GM21447 (cell line): Measurements from ENCODE around the gene ADGRG6.

Source experiments
- ATAC-seq: cut with Tn5 transposase; IDR thresholded peaks from one replicate; pipeline ENCODE4 v1.9.1; 2021; ENCODE audit not compliant: unreplicated experiment

The ADGRG6 gene

DNA sequence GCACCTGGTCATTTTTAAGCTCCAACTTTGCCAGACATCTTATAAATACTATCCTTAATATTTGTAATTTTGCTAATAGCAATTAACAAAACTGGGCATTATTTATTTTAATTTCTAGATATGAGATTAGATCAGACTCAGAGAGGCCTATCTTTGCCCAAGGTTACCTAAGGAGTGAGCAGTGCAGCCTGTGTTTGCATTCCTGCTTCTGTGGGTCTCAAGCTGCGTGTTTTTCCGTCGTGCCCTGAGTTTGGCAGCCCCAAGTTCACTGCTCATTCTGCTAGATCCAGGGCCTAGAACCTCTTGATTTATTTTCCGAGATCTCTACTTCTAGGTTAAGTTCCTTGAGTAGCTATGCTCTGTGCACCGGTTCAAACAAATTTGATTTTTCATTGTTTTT lies 11.0 kb upstream of the ADGRG6 start:
- no peak for ATAC-seq

GRCh38 chr6:142291512-142291911 lies 10.3 kb upstream of the ADGRG6 start:
- no peak for ATAC-seq

GRCh38 chr6:142292166-142292924 lies 9.5 kb upstream of the ADGRG6 start:
- ATAC-seq: no peak

DNA sequence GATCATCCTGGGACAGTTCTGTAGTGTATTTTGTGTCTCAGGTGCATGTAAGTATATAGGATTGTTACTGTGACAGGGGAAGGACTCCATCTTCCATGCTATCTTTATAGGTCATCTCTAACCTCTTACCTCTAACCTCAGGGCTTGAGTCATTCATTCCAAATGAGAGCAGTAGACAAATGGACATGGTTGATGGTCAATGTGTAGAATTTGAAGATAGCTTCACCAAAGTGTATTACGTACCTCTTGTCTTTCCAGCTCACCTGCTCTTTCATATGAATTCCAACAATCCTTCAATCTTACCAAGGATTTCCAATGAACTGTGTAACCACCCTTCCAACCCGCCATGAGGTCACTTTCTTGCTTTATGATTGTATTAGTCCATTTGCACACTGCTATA lies 8.7 kb upstream of the ADGRG6 start:
- no peak for ATAC-seq

DNA sequence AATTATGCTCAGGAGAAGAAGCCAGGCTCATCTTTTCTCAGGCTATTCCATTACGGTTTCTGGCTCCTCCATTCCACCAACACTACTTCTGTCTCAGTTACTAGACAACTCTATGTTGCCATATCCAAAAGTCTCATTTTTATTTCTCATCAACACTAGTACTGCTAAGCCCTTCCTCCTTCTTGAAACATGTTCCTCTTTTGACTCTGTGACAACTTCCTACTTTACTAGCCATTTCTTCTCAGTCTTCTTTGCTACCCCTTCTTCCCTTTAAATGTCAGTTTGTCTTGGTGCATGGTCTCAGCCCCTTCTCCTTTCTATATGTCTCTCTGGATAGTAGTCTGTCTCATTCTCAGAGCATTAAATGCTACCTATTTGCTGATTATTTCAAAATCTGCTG lies 7.1 kb upstream of the ADGRG6 start:
- no peak for ATAC-seq

DNA sequence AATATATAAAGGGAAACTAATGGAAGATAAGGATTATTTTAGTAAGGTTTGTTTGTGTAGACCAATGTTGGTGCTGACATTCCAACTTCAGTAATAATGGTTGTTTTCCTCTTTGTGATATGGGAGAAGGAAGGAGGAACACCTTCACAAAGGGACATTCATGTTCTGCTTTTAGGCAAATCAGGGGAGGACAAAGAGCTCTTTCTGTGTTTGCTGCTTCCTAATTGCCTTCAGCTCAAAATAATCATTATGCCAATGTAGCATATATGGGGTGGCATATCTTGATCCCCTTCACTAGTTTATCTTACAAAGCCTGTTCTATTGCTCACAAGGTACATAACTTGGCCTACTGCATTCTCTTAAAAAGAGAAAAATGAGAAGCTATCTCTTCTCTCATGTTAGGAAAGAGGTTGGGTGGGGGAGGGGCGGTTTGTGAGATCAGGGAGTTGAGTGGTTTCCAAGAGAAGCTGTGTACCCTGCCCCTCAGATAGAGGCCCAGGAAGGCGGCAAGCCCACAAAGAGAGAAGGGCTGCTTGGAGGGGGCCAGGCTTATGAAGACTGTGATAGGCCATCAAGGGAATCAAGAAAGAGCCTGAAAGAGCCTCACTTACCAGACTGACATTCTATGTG lies 4.7 kb upstream of the ADGRG6 start:
- ATAC-seq: no peak

GRCh38 chr6:142297605-142297995 lies 4.2 kb upstream of the ADGRG6 start:
- ATAC-seq: no peak

DNA sequence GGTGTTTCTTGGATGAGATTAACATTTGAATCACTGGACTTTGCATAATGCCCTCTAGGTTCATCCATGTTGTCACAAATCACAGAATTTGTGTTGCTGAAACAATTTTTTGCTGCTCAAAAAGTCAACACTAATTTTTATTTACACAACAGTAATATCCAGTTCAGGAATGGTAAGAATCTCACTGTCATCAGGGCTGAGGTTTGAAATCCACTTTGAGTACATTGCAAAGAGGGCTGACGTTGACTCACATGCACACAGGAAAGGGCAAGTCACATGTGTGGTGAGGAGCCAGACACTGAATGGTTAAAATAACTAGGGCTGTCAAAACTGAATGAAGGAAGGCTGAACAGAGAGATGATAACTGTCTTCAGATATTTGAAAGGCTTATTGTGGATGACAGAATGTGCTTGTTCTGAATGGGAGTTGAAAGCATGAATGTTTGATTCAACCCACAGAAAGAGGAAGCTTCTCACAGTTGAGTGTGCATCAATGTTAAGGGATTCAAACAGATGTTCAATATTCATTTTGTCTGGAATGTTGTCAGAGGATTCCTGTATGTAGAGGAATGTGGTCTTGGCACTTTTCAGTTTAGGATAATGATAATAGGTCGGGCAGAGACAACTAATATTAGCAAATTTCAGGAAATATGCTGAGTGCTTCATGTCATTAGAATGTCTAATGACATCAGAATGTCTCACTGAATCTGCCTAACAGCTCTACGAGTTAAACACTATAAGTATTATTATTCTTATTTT lies 3.6 kb upstream of the ADGRG6 start:
- no peak for ATAC-seq

DNA sequence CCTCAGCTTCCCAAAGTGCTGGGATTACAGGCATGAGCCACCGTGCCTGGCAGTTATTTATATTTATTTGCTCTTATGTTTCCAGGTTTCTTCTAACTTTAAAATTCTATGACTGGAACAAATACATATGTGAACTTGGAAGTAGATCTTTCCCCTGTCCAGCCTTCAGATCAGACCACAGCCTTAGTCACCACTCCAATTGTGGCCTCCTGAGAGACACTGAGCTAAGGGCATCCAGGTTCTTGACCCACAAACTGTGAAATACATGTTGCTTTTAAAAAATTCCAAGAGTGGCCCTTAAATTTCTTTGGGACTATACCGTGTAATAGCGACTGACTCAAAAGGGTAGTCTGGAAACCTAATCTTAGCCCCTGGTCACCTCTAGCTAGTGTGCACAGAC lies 1.5 kb upstream of the ADGRG6 start:
- ATAC-seq: no peak

GRCh38 chr6:142300758-142301650 lies 803 bp upstream of the ADGRG6 start:
- ATAC-seq: peak; percentile 6

DNA sequence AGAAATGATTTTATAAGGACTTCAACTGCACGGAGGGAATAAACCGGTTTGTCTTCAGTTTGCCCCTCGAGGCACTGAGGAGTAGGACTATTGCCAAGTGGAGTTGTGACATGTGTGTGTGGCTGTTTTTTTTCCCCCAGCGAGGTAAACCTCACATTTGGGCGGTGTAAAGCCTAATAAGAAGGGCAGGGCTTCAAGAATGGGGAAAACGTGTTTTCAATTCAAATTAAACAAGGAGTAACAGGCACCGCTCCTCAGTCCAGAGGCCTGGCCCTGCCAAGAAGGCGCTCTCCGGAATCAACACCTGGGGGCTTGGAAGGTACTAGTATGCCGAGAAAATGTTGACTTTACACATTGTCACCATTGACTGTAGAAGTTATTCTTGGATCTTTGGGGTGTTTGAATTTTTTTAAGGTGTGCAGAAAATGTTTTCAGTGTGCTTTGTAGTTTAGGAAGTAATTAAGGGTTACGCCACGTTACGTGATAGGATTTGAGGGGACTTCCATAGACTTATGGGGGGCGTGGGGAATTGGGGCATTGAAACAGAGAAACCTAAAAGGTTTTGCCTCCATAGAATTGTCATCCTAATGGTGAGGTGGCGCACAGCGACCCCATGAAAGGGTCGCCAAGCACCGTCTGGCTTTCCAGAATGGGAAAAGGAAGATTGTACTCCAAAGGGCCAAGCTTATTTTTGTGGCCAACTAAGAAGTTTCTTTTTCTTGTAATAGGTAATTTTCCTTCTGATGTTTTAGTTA lies 791 bp downstream of the ADGRG6 start:
- no peak for ATAC-seq

- ATAC-seq: no peak
Measured at GRCh38 chr6:142303176-142303533, 1.3 kb downstream of the ADGRG6 start.

- no peak for ATAC-seq
Measured at GRCh38 chr6:142304241-142304640, 2.4 kb downstream of the ADGRG6 start.

GRCh38 chr6:142306736-142307135 lies 4.9 kb downstream of the ADGRG6 start:
- ATAC-seq: no peak

DNA sequence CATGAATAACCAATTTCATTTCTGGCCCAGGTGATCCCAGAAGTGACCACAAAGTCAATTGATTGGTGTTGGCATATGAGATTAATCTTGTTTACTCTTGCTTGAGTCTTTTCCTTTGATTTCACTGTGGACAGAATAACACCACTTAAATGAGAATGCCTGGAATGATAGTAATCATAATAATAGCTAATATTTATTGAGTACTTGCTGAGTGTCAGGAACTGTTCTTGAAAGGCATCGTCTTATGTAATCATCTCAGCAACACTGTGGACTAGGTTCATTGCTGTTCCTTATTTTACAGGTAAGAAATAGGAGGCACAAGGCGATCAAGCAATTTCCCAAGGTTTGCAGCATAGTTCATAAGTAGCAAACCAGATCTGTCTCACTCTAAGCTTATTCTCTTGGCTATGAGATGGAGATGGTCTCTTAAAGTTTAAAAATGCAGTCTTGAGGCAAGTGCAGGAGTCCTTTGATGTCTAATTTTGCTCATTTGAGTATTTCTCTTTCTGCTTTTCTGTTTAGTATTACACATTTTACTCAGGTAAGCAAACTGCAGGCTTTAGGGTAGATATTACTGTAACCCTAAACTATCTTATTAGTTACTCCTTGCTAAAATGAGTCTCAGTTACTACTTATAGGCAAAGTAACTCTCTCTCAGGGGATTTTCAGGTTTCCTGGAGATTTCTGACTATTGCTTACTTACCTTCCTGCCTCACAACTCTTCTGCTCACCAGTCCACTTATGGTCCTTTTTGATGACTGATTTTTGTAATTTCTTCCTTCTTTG lies 6.3 kb downstream of the ADGRG6 start:
- no peak for ATAC-seq

DNA sequence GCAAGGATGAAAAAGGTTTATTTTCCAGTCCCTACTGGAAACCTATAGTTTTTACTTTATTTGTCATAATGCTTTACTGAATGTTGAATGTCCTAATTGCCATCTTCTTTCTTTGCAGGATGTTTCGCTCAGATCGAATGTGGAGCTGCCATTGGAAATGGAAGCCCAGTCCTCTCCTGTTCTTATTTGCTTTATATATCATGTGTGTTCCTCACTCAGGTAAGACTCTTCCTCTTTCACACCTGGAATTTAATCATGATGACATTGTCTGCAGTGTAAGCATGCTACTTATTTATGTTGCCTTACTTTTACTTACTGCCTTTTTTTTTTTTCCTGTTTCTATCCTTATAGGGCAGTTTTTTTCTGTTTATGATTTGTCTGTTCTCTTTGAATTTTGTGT lies 7.6 kb downstream of the ADGRG6 start:
- ATAC-seq: no peak

- no peak for ATAC-seq
Measured at GRCh38 chr6:142313284-142313683, 11.5 kb downstream of the ADGRG6 start.

DNA sequence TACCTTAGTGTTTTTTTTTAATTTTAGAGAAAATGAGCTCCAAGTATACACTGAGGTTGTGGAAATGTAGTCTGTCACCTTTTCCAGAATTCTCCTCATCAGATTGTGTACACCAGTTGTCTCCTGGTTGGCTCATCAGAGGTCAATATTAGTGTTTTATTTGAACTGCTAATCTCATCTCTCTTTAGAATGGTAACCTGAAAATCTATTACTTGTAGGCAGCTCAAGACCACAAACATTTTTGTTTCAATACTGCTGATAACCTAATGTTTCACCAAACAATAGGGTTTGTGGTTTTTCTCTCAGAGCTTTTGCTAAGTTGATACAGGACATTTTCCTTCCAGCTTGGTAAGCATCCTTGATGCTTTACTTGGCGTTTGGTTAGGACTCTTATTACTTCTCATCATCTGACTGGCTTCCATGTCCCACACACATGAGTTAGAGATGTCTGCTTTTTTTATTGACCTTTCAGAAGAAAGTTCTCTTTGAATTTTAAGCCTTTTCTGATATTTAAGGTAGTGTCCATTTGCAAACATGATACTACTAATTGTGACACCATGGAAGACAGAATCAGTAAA lies 15.1 kb downstream of the ADGRG6 start:
- no peak for ATAC-seq

DNA sequence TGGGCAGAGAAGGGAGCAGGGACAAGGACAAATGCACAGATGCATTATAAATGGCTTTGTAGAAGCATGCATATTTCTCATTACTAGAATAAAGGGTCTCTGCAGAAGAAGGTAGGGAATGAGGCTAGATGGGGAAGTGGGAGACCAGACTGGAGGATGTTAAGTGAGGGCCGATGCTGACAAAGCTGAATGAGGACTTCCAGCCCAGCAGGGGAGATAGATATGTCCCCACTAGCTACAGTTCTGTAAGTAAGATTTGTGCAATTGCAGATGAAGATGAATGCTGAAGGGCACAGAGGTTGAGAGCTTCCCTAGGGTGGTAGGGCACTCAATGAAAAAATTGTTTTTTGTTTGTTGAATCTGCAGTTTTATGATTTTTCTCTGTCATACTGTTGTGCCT lies 16.9 kb downstream of the ADGRG6 start:
- no peak for ATAC-seq
